Measurements from ENCODE around the gene ESRRB. TPM values are rescaled to one million over a fixed set of nuclear protein-coding genes. Genes with fewer than 3 reads are reported as not detected.

ESRRB gene
- total RNA-seq, 1 donor from 2014 or later, result 1.7 TPM

- no peak for DNase-seq
- Mint-ChIP-seq H3K9me3 (ENCODE audit: unreplicated experiment) (peaks cover 2% of the 10 kb centered on the region), H3K36me3 (ENCODE audit: unreplicated experiment) (no peaks in the 10 kb centered on the region), H3K4me1 (ENCODE audit: low read depth, unreplicated experiment) (peaks cover 4% of the 10 kb centered on the region), H3K27me3 (ENCODE audit: unreplicated experiment) (peaks cover 9% of the 10 kb centered on the region), H3K4me3 (ENCODE audit: unreplicated experiment) (no peak overlapping the region), H3K27ac (ENCODE audit: unreplicated experiment) (no peak overlapping the region)
- no peak for TF ChIP-seq CTCF (IDR thresholded peaks at IDR 0.05; ENCODE audit: partially characterized antibody, unreplicated experiment)
Observed at GRCh38 chr14:76329951-76330350, 46.0 kb upstream of the ESRRB start.

- no peak for DNase-seq
- Mint-ChIP-seq H3K4me3 (ENCODE audit: unreplicated experiment) (no peak overlapping the region), H3K36me3 (ENCODE audit: unreplicated experiment) (no peaks in the 10 kb centered on the region), H3K4me1 (ENCODE audit: low read depth, unreplicated experiment) (peaks cover 4% of the 10 kb centered on the region), H3K27ac (ENCODE audit: unreplicated experiment) (no peak overlapping the region), H3K9me3 (ENCODE audit: unreplicated experiment) (peaks cover 2% of the 10 kb centered on the region), H3K27me3 (ENCODE audit: unreplicated experiment) (peaks cover 9% of the 10 kb centered on the region)
- no peak for TF ChIP-seq CTCF (IDR thresholded peaks at IDR 0.05; ENCODE audit: partially characterized antibody, unreplicated experiment)
Observed at GRCh38 chr14:76330411-76331327, 45.3 kb upstream of the ESRRB start.

GRCh38 chr14:76331328-76332011, 44.5 kb upstream of the ESRRB start:
- Mint-ChIP-seq H3K27me3 (ENCODE audit: unreplicated experiment) (peaks cover 9% of the 10 kb centered on the region), H3K36me3 (ENCODE audit: unreplicated experiment) (peaks cover under 1% of the 10 kb centered on the region), H3K4me1 (ENCODE audit: low read depth, unreplicated experiment) (peaks cover 6% of the 10 kb centered on the region), H3K4me3 (ENCODE audit: unreplicated experiment) (no peak overlapping the region), H3K27ac (ENCODE audit: unreplicated experiment) (no peak overlapping the region), H3K9me3 (ENCODE audit: unreplicated experiment) (peaks cover 2% of the 10 kb centered on the region)
- no peak for DNase-seq
- TF ChIP-seq CTCF (IDR thresholded peaks at IDR 0.05; ENCODE audit: partially characterized antibody, unreplicated experiment), result no peak

- Mint-ChIP-seq H3K36me3 (ENCODE audit: unreplicated experiment) (peaks cover 9% of the 10 kb centered on the region), H3K4me3 (ENCODE audit: unreplicated experiment) (no peak overlapping the region), H3K27ac (ENCODE audit: unreplicated experiment) (no peak overlapping the region), H3K4me1 (ENCODE audit: low read depth, unreplicated experiment) (peaks cover 11% of the 10 kb centered on the region), H3K9me3 (ENCODE audit: unreplicated experiment) (peaks cover 7% of the 10 kb centered on the region), H3K27me3 (ENCODE audit: unreplicated experiment) (peaks cover 9% of the 10 kb centered on the region)
- no peak for DNase-seq
- TF ChIP-seq CTCF (IDR thresholded peaks at IDR 0.05; ENCODE audit: partially characterized antibody, unreplicated experiment), result no peak
Observed at GRCh38 chr14:76333664-76334063, 42.3 kb upstream of the ESRRB start.

GRCh38 chr14:76334316-76334715, 41.6 kb upstream of the ESRRB start:
- H3K4me3 Mint-ChIP-seq (ENCODE audit: unreplicated experiment), result no peak overlapping the region
- no peak overlapping the region for H3K27ac Mint-ChIP-seq (ENCODE audit: unreplicated experiment)
- no peak for TF ChIP-seq CTCF (IDR thresholded peaks at IDR 0.05; ENCODE audit: partially characterized antibody, unreplicated experiment)
- peaks cover 6% of the 10 kb centered on the region for H3K27me3 Mint-ChIP-seq (ENCODE audit: unreplicated experiment)
- peaks cover 11% of the 10 kb centered on the region for H3K4me1 Mint-ChIP-seq (ENCODE audit: low read depth, unreplicated experiment)
- H3K9me3 Mint-ChIP-seq (ENCODE audit: unreplicated experiment), result peaks cover 10% of the 10 kb centered on the region
- DNase-seq, result no peak
- H3K36me3 Mint-ChIP-seq (ENCODE audit: unreplicated experiment), result peaks cover 9% of the 10 kb centered on the region
